Esophagus muscularis mucosa (tissue), 2 donors: Measurements from ENCODE around the gene FOXP2.
"Not testable (repeated sequence)": the region's sequence is repeated elsewhere in the genome, so short reads cannot be mapped to it uniquely, and the experiment has no call there.

Source experiments
- EP300 ChIP-seq: sonication (generic); formaldehyde crosslinking; IDR thresholded peaks from one replicate; pipeline ENCODE4 v1.6.1; 2017; ENCODE audit warnings: antibody characterized with exemption
- POLR2A ChIP-seq: fragments of 450-650 bp; IDR thresholded peaks from one replicate; pipeline ENCODE4 v1.6.1; 2017; ENCODE audit warnings: antibody characterized with exemption, moderate library complexity, mild to moderate bottlenecking, low read depth

DNA sequence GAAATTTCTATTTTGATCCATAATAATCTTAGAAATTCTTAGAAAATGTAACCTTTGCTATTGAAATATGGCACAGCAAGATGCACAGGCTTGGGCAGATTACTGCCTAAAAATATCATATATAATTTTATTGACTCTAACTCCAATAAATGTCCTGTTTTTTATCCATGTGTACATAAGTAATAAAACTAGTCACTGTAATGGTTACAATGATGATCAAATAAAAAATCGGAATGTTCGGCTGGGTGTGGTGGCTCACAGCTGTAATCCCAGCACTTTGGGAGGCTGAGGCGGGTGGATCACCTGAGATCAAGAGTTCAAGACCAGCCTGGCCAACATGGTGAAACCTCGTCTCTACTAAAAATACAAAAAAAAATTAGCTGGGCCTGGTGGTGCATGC, 26.3 kb downstream of the FOXP2 start:
- TF ChIP-seq EP300, POLR2A: not testable (repeated sequence)
